KG1 (cell line): ENCODE results near the gene EPHA8.

Experiments used
- DNase-seq: peaks from one replicate; lab custom pipeline; 2025; lab: John Stamatoyannopoulos, UW

Gene EPHA8

GRCh38 chr1:22567197-22567596 lies 3.9 kb downstream of the EPHA8 start:
- no peak for DNase-seq

GRCh38 chr1:22567994-22568393 lies 4.7 kb downstream of the EPHA8 start:
- DNase-seq: no peak

- no peak for DNase-seq
Observed at GRCh38 chr1:22569269-22569668, 6.0 kb downstream of the EPHA8 start.

GRCh38 chr1:22570140-22570909 lies 7.0 kb downstream of the EPHA8 start:
- DNase-seq: no peak

- DNase-seq: no peak
Observed at GRCh38 chr1:22572818-22573217, 9.5 kb downstream of the EPHA8 start.

- no peak for DNase-seq
Observed at GRCh38 chr1:22573237-22573636, 9.9 kb downstream of the EPHA8 start.

- DNase-seq: no peak
Observed at GRCh38 chr1:22575532-22576149, 12.4 kb downstream of the EPHA8 start.

GRCh38 chr1:22576150-22576544 lies 12.9 kb downstream of the EPHA8 start:
- DNase-seq: no peak

GRCh38 chr1:22576617-22577016 lies 13.3 kb downstream of the EPHA8 start:
- DNase-seq: no peak

GRCh38 chr1:22578732-22579361 lies 15.6 kb downstream of the EPHA8 start:
- no peak for DNase-seq

- no peak for DNase-seq
Observed at GRCh38 chr1:22579541-22580155, 16.4 kb downstream of the EPHA8 start.

GRCh38 chr1:22582661-22583635 lies 19.7 kb downstream of the EPHA8 start:
- no peak for DNase-seq

GRCh38 chr1:22584001-22584562 lies 20.8 kb downstream of the EPHA8 start:
- DNase-seq: no peak

GRCh38 chr1:22584970-22585369 lies 21.7 kb downstream of the EPHA8 start:
- no peak for DNase-seq

- no peak for DNase-seq
Observed at GRCh38 chr1:22585471-22585870, 22.2 kb downstream of the EPHA8 start.

GRCh38 chr1:22586356-22587130 lies 23.3 kb downstream of the EPHA8 start:
- no peak for DNase-seq

GRCh38 chr1:22587247-22587646 lies 24.0 kb downstream of the EPHA8 start:
- DNase-seq: no peak

GRCh38 chr1:22588899-22589422 lies 25.7 kb downstream of the EPHA8 start:
- no peak for DNase-seq

GRCh38 chr1:22591576-22591975 lies 28.3 kb downstream of the EPHA8 start:
- DNase-seq: no peak

- no peak for DNase-seq
Observed at GRCh38 chr1:22592051-22592450, 28.8 kb downstream of the EPHA8 start.
